Midbrain (tissue), 1 donor: Measurements from ENCODE around the gene DNAJC17.

Experiments used
- DNase-seq: peaks from one replicate; lab custom pipeline; 2025; lab: John Stamatoyannopoulos, UW

The DNAJC17 gene, protein sequence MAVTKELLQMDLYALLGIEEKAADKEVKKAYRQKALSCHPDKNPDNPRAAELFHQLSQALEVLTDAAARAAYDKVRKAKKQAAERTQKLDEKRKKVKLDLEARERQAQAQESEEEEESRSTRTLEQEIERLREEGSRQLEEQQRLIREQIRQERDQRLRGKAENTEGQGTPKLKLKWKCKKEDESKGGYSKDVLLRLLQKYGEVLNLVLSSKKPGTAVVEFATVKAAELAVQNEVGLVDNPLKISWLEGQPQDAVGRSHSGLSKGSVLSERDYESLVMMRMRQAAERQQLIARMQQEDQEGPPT

DNA sequence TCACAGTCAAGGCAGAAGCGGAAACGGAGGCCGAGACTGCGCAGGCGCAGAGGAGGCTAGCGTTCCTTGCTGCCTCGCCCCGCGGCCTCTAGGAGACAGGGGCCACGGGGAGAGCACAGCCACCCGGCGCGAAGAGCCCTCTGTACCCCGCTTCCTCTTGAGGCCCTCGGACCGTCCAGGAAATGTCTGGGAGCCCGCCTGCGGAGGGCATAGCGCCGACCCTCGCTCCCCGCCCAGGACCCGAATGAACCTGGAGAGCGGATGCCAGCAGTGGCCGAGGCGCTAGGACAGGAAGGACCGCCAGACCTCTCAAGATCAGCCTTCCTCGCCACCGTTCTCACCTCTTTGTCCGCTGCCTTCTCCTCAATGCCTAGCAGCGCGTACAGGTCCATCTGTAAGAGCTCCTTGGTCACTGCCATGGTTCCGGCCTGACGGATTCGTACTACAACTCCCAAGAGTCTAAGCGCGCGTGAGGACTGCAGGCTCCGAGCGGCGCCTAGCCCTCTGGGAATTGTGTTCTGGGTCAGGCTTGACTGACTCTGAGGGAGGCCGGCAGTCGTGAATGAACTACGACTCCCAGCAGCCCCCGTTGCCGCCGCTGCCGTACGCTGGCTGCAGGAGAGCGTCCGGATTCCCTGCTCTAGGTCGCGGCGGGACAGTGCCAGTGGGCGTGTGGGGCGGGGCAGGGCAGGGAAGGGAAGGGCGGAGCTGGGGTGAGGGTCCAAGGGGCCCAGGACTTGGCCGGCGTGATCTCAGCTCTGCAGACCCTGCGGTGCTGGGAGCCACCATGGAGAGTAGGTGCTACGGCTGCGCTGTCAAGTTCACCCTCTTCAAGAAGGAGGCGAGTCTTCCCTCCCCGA, at the start of gene DNAJC17, which contains the start of gene ZFYVE19:
Gene DNAJC17, minus strand, starts transcription at position 446 of the 860 bp plus-strand sequence. Its CDS starts 27 bp downstream, at position 419.
Gene ZFYVE19, plus strand, starts transcription at position 62 of the 860 bp plus-strand sequence. Its CDS starts 501 bp downstream, at position 563.
- DNase-seq = peak; percentile 98

DNA sequence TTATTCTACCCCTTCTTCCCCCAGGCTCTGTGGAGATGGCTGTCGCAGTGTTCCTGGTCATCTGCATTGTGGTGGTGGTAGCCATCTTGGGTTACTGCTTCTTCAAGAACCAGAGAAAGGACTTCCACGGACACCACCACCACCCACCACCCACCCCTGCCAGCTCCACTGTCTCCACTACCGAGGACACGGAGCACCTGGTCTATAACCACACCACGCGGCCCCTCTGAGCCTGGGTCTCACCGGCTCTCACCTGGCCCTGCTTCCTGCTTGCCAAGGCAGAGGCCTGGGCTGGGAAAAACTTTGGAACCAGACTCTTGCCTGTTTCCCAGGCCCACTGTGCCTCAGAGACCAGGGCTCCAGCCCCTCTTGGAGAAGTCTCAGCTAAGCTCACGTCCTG, 49.5 kb upstream of the DNAJC17 start:
- DNase-seq = no peak

DNA sequence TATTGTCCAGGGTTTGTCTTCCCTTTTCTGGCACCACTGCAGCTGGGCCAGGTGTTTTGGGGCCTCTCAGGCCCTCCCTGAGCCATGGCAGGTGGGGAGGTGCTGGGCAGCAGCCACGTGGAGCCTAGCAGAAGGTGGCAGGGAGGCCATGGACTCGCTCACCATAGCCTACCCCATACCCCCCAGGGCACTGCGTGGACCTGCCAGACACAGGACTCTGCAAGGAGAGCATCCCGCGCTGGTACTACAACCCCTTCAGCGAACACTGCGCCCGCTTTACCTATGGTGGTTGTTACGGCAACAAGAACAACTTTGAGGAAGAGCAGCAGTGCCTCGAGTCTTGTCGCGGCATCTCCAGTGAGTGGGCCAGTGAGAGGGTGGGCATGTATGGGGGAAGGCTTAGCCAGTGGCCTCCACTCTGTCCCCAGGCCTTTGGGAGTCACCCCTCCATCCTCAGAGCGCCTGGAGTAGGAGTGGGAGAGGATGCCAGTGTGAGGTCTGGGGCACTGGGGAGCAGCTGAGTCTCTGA, 48.5 kb upstream of the DNAJC17 start:
- no peak for DNase-seq

DNA sequence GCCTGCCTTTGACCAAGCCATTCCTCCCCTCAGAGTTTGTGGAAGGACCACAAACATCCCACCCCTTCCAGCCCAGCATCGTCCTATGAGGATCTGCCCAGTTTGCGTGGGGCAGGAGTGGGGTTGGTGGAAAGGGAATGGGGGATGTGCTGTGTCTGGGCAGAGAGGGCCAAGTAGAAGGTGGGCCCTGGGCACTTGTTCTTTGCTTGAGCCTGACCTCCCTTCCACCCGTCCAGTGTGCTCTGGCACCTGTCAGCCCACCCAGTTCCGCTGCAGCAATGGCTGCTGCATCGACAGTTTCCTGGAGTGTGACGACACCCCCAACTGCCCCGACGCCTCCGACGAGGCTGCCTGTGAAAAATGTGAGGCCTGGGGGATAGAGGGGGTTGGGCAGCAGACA, 46.9 kb upstream of the DNAJC17 start:
- no peak for DNase-seq

DNA sequence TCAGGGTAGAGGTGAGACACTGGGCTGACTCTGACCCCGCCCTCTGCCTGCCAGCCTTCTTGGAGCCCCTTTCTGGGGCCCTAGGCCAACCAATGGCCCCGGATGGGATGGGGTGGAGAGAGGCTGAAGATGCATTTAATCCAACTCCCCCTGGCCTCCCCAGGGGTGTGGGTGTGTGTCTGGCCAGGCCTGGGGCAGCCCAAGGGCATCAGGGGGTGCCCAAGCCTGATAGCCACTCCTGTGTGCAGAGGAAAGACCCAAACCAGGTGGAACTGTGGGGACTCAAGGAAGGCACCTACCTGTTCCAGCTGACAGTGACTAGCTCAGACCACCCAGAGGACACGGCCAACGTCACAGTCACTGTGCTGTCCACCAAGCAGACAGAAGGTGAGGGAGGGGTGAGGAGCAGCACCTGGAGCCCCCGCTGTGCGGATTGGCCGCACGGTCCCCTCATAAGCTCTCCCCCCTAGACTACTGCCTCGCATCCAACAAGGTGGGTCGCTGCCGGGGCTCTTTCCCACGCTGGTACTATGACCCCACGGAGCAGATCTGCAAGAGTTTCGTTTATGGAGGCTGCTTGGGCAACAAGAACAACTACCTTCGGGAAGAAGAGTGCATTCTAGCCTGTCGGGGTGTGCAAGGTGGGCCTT, 46.1 kb upstream of the DNAJC17 start:
- DNase-seq = no peak

DNA sequence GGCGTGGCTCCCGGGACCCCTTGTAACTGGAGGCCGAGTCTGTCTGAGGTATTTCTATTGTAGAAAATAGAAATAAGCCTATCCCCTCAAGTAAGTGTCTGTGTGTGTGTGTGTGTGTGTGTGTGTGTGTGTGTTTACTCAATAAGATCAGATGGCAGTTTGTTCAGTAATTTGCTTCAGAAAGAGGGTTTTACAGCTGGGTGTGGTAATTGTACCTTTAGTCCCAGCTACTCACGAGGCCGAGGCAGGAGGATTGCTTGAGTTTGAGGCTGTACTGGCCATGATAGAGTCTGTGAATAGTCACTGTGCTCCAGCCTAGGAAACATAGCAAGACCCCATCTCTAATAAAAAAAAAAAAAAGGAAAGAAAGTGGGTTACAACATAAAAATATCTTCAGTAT, 45.3 kb upstream of the DNAJC17 start:
- no peak for DNase-seq

DNA sequence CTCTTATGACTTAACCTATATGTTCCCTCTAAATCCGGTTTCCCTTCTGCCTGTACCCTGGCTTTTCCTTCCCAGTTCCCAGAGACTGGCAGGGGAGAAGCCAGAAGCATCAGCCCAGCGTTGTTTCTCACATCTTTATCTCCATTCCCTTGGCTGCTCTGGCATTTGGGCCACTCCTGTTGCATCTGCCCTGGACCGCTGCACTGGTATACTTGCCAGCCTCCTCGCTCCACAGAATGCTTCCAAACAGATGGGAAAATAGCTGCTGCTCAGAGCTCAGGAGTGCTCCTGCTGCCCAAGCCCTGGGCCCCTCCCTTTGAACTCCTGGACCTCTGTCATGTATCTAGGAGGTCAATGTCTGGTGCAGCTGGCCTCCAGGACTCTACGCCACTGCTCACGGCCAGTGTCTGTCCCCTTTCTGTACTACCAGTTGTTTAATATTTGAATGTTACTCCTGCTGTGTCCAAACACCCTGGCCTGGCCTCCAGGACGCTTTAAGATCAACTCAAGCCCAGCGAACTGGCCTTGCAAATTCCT, 43.4 kb upstream of the DNAJC17 start:
- DNase-seq = no peak

DNA sequence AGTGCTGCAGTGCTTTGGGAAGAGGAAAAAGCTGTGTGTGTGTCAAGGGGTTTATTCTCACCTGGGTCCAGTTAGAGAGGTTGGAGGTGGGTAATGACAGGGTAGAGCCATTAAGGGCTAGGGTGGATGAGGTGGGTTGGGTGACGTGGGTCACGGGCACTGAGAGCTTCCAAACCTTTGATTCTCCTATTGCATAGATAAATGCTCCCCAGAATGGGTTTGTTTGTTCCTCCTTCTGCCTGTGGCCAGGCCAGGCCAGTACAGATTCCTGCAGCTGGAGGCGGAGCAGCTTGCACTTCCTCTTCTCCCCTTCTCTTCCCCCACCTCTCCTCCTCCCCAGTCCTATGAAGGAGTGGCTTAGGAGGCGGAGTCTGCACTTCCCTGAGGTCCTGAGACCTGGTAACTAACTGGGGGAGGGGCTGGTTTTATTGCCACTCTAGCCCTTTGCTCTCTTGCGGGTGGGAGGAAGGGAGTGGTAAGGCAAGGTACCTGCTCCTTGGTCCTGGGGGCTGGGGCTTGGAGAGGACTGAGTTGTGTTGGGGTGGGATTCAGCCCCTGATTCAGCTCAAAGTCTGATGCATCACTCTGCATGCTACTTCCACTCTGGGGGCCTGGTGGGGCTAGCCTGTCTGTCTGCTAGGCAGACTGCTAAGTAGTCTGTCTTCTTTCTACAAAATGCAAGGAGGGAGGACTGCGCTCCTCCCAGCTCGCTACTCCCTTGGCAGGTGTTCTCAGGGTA, 40.1 kb upstream of the DNAJC17 start:
- DNase-seq = peak; percentile 27

DNA sequence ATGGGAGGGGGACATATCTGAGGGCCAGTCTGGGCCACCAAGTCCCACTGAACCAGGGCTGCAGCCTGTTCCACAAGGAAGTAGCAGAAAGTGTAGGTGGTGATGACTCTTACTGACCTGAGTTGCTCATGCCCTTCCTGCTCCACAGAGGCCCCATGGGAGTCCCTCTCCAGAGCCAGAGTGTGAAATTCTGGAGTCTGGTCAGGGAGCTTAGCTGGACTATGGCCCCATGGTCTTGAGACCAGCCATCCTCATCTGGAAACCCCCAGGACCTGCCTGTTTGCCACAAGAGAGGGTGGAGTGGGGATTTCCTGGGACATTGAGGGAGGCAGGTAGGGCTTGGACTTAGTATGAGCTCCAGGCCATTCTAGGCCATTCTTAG, 39.6 kb upstream of the DNAJC17 start:
- DNase-seq = no peak

DNA sequence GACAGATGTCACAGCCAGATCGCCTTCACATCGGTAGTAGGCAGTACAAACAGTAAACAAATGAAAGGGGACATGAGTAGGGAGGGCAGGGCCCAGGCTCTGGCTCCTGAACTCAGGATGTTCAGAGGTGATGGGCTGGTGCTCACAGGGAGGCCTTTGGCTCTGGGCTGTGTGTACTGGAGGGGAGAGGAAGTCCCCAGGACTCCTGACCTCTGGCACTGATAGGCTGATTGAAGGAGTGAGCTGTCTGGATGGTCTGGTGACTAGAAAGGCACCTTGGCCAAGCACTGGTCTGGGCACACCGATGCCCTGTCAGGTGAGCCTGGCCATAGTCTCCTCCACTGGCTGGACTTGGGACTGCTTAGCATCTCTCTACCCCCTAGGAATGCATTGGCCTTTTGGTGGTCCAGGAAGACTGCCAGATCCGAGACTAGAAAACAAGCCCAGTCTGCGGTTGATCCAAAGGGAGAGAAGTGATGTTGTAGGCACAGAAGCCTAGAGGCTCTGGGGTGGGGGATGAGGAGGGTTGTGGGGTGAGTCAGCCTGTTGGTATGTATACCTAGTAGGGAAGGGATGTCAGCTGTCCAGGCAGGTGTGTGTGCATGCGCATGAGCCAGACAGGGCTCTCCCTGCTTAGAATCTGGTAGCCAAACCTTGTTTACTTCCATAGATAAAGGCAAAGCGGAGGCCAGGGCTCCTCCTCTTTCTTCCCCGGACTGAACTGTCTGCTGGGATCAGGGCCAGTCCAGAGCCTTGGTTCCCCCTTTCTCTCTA, 38.4 kb upstream of the DNAJC17 start:
- no peak for DNase-seq

DNA sequence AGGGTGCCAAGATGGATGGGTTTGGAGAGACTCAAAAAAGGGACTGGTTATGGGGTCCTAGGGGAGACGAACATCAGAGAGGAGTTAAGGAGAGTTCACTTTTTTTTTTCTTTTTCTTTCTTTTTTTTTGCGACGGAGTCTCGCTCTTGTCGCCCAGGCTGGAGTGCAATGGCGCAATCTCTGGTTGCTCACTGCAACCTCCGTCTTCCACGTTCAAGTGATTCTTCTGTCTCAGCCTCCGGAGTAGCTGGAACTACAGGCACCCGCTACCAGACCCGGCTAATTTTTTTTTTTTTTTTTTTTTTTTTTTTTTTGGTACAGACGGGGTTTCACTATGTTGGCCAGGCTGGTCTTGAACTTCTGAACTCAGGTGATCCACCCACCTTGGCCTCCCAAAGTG, 37.8 kb upstream of the DNAJC17 start:
- DNase-seq = no peak

DNA sequence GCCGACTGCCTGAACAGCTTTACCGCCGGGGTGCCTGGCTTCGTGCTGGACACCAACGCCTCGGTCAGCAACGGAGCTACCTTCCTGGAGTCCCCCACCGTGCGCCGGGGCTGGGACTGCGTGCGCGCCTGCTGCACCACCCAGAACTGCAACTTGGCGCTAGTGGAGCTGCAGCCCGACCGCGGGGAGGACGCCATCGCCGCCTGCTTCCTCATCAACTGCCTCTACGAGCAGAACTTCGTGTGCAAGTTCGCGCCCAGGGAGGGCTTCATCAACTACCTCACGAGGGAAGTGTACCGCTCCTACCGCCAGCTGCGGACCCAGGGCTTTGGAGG, 37.4 kb upstream of the DNAJC17 start:
- no peak for DNase-seq

DNA sequence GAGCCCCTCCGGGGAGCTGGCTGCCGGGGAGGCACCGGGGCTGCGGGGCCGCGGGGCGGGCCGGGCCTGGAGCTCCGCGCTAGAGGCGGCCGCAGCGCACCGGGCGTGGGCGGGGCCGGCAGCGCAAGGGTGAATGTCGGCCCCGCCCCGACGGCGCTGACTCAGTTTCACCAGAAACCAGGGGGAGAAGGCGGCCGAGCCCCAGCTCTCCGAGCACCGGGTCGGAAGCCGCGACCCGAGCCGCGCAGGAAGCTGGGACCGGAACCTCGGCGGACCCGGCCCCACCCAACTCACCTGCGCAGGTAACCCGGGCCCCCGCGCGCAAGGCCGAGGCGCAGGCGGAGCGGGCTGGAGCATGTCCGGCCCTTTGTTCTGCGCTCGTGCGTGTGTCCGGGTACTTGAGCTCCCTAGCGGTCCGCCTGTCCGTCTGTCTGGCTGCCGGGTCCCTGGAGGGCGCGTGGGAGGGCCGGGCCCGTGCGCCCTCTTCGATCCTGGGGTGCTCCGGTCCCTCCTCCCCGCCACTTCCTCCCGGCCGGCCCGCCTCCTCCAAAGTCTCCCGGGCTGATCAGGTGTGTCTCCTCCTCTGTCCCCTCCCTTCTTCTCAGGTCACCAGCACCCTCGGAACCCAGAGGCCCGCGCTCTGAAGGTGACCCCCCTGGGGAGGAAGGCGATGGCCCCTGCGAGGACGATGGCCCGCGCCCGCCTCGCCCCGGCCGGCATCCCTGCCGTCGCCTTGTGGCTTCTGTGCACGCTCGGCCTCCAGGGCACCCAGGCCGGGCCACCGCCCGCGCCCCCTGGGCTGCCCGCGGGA, 36.8 kb upstream of the DNAJC17 start, which contains the start of gene SPINT1:
Gene SPINT1, plus strand, starts transcription at position 164 of the 811 bp plus-strand sequence. Its CDS starts 507 bp downstream, at position 671.
- DNase-seq = no peak

DNA sequence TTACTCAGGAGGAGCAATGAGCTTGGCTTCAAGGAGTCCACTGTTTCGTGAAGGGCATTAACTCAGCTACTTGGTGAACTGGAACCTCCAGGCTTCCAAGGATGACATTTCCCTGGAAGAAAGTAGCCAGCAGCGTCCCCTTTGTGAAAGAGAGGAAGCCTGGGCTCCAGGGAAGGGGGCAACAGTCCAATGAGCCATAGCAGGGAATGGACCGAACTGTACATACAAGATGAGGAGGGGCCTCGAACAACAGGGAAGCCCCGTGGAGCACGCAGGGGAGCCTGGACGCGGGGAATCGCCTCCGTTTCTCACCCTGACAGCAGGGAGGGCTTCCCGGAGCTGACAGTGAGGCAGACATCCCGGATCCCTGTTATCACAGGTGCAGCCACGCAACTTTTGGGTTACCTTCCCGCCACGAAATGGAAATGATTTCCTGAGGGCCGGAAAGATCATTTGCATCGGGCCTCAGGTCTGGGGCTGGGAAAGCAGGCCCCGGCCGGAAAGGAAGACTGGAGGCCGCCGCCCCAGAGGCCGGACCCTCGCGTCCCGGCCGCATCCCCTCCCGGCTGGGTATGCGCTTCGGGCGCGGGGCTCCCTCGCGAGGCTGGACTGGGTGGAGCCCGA, 36.1 kb upstream of the DNAJC17 start:
- DNase-seq = no peak

DNA sequence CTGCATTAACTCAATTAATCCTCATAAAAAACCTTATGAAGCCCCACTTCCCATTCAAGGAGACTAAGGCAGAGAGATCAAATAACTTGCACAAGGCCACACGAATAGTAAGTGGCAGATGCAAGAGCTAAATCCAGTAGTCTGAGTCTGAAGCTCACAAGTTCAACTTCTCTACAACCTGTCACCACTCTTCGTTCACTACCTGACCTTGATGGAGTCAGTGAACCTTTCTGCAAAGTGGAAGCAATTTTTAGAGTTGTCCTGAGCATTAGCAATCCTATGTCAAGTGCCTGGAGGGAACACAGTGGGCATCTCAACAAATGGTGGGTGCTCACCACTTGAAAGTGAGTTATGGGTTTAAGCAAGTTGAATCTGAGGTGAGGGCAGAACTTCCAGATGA, 34.5 kb upstream of the DNAJC17 start:
- DNase-seq = no peak

DNA sequence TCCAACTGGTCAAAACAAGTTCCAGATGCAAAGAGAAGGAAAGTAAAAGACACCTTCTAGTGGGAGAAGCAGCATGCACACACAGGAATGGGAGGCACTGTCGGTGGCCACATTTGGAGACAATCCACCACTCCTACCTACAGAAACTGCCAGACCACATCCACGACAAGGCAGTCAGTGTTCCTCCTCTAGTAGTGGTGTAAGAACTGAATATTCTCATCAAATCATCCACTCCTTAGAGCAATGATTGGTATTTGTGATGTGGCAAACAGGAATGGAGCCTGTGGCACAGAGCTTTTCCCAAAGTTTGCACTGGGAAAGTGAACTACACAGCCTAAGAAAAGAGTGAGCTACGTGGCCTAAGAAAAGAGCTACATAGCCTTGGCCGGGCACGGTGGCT, 31.5 kb upstream of the DNAJC17 start:
- DNase-seq = no peak

DNA sequence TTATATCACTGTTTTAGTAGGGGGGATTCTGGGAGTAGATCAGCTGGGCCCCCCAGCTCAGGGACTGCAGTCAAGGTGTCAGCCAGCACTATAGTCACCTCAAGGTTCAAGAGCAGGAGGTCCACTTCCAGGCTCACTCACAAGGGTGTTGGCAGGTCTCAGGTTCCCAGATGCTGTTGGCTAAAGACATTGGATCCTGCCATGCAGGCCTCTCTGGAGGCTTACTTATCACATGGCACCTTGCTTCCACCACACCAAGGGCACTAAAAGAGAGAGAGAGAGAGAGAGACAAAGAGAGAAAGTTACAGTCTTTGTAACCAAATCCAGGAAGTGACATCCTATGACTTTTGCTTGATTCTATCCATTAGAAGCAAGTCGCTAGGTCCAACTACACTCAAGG, 28.7 kb upstream of the DNAJC17 start:
- DNase-seq = no peak

DNA sequence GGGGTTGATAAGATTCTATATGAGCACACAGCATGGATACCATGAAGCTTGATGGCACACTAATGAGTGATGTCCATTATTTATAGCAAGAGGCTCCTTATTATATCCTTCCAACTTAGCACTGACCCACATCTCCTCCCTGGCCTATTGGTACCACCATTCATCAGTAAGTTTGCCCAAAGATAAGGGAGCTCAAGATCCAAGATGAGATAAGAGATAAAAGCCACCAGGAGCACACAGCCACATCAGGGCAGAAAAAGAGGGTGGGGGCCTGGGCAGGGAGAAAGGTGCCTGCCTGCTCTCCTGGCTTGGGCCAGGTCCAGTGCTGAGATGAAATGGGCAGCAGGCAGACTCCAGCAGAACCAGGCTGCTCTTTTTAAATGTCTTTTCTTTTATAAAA, 25.6 kb upstream of the DNAJC17 start:
- DNase-seq = no peak

DNA sequence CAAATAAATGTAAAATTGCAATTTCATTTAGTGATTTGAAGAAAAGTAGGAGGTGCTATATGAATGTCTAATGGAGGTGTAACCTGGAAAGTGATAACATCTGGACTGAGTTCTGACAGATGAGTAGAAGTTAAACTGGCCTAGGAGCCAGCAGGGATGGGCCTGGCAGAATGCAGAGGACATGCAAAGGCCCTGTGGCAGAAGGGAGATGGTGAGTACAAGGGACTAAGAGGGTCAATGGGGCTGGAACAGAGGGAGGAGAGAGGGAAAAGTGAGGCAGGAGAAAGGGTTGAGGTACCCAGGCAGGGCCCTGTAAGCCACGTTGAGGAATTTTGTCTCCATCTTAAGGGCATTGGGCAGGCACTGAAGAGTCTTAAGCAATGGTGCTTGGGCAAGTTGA, 24.6 kb upstream of the DNAJC17 start:
- DNase-seq = no peak
